Non-pigmented ciliary epithelial cell (primary cell): ENCODE results near the gene CD164.
A peak's percentile ranks its signal among the peaks of the same experiment; 100 is the strongest.
"Not testable (repeated sequence)": the region's sequence is repeated elsewhere in the genome, so short reads cannot be mapped to it uniquely, and the experiment has no call there.

ENCODE experiments used
- DNase-seq: peaks from one replicate; pipeline ENCODE4 v3.0.0-alpha.2; 2010; ENCODE audit warnings: low read depth

Gene CD164

DNA sequence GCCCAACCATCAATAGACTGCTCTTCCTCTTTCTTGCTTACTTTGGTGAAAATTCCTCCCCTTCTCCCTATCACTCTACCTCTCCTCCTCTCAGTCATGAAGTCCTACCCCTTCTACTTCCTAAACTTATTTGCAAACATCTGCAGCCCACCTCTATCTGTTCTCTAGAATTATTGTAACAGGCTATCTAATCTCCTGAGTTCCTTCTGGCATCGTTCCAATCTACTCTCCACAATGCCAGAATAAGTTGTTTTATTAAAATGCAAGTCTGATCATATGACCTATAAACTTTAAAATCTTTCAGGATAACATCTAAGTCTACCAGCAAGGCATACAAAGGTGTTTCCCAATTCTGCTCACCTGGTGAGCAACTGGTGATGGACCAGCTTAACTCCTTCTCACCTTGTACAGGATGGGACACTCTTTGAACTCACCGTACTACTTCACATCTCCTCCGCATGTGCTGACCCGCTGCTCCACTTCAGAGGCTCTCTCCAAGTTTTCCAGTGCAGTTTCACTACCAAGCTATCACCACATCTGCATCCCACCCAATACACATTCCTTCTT is 7.9 kb downstream of the CD164 start:
- no peak for DNase-seq

DNA sequence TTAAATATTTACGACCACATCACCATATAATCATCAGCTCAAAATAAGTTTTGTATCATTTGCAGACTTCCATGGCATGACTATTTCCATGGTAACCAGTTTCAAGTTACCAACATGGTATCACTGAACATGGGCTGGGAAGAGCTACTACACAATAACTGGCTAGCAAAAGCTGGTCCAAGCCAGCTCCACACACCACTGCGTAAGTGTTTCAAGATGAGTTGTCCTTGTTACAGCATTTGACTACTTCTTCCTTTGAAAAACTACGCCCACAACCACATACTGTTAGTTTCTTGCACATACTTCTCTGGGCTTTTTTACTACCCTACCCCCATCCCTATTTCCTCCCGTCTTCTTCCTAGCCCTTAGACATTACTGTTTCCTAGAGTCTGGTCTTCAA is 8.5 kb downstream of the CD164 start:
- DNase-seq: no peak

DNA sequence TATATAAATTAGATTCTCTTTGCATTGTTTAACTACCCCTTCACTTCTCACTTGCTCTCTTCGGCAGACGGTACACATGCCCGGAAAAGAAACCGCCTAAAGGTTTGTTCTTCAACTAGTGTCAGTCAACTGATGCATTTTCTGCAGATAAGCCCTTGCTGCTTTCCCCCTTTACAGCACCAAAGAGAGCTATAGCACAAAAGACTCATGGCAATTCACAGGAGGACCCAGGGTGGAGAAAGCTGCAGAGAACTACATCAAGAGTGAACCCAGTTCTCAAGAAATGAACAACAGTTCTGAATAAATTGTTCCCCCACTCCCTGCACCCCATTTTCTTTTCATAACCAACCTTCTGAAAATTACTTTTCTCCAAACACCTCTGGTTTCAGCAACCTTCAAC is 8.9 kb downstream of the CD164 start:
- no peak for DNase-seq

DNA sequence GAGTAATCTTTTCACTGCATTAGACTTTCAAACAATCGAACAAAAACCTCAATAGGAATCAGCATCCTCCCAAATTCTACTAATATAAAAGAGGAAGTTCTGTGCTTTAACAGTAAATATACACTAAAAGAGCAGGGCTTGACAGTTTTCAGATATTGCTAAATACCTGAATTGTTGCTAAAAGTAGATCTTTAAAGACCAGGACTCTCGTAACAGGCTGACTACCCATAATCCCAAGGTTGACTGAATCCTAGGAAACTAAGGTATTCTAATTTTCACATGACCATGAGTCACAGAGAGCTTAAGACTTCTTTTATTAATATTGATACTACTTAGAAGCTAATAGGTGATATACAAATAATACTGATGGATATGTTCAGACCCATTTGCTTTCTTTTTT is 10.1 kb downstream of the CD164 start:
- no peak for DNase-seq

DNA sequence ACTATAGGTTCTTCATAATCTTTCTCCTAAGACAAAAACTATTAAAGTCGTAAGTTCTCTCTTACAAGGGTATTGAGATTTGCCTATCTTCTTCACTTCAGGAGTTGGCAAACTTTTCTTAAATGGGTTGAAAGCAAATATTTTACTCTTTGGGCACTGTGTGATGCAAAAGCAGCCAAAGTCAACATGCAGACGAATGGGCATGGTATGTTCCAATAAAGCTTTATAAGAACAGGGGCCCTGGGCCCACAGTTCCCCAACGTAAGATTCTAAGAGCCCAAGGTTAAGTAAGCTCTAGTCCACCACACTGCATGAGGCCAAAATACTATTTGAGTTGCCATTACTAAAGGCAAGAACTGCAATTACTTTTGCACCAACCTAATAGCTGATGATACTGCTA is 11.5 kb downstream of the CD164 start:
- no peak for DNase-seq

DNA sequence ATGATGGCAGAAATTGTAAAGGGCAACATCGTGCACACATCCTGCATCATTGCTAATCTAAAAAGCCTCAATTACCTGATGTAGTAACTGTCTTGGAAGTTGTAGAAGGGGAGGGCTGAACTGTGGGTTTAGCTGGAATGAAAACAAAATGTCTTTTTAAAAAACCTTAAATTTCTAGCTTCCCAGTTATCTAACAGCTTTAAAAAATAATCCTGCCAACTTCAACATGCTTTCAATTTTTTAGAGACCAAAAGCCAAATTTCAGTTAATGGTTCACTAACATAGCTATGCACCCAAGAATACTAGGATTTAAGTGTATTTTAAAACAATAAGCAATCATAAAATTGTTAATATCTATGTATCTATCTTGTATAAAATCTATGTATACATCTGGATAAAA is 11.9 kb downstream of the CD164 start:
- DNase-seq: no peak

DNA sequence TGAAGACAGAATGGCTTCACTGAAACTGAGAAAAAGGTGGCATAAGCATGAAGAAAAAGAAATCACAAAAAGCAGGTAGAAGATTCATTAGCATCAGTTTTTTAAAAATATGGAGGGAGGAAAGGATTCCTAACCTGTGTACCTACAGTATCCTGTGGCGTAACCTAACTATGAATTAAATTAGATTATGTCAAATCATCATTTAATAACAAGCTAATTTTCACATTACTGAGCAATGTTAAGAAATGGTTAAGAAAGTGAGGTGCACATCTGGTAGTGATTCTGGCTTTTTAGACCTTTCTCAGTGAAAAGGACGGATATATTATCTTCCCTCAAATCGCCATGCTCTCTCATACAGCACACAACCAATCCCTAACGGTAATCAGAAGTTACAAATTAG is 12.5 kb downstream of the CD164 start:
- no peak for DNase-seq

DNA sequence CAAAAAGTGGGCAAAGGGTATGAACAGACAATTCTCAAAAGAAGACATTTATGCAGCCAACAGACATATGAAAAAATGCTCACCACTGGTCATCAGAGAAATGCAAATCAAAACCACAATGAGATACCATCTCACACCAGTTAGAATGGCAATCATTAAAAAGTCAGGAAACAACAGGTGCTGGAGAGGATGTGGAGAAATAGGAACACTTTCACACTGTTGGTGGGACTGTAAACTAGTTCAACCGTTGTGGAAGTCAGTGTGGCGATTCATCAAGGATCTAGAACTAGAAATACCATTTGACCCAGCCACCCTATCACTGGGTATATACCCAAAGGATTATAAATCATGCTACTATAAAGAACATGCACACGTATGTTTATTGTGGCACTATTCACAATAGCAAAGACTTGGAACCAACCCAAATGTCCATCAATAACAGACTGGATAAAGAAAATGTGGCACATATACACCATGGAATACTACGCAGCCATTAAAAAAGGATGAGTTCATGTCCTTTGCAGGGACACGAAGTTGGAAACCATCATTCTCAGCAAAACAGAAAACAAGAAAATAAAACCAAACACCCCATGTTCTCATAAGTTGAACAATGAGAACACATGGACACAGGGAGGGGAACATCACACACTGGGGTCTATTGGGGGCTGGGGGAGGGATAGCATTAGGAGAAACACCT is 17.7 kb downstream of the CD164 start:
- DNase-seq: not testable (repeated sequence)

DNA sequence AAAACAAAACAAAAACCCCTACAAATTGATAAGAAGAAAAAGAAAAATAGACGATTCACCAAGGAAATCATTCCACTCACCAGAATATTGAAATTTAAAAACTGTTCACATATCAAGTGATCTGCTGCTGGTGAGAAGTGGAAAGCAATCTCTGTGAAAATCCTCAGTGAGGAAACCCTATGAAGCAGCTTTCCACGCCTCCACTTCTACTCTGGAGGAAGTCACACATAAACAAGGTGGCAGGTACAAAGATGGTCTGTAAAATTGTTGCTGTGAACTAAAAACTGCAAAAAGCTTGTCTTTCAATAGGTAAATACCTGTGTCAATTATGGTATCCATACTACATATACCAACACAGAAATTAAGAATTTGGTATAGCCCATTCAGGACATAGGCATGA is 18.5 kb downstream of the CD164 start:
- no peak for DNase-seq

DNA sequence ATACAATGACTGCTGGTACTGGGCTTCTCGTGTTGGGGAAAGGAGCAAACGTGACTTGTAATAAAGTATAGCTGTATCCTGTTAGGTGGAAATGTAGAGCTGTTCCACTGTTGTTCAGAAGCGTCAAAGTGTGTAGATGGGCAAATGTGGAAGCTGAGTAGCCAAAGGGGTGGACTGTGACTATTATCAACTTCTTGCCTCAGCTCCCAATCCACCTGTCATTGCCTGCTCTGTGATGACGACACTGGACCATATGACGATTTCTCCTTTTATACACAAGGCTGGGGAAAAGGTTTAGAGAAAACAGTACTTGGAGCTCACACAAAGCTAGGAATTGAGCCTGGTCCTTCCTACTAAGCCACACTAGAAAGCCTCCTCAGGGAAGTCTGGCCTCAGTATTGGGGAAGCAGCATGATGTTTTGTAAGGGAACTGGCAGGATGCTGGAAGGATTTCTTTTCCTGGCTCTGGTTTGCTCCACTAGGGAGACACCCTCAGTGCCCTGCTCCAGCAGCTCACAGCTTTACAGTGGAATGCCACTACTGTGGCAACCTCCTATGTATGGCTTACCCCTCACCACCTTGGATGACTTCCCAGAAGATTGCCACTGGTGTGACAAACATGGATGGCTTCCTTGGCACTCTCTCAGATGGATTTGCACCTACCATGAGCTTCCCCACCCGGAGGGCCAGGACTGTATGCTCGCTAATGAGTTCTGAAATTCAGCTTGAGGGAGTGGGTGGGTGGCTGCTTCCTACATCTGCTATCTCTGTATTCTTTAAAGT is 20.0 kb downstream of the CD164 start:
- DNase-seq: no peak

DNA sequence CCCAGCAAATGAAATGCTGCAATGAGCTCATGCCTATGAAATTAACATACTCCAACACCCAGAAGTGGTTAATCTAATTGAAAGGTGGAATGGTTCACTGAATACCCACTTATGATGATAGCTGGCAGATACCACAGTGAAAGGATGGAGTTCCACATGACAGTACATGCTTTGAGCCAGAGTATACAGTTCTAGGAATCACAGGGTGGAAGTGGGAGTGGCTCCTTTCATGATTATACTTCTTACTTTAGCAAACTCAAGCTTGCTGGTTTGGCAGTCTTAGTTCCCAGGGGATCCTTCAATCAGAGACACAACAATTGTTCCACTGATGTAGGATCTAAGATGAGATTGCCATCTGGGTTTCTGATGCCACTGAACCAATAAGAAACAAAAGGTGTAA is 21.5 kb downstream of the CD164 start:
- no peak for DNase-seq

DNA sequence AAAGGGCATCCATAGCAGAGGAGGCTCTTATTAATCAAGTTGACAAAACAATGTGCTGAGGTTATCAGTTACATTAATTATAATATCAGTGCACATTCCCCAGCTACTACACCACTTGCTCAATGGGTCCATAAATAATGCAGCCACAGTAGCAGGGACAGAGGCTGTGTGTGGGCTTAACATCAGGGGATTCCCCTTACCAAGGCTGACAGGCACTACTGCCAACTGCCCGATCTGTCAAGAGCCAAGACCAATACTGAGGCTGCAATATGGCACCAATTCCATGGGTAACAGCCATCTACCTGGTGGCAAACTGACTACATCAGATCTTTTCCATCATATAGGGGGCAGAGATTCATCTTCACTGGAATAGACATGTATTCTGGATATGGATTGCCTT is 22.0 kb downstream of the CD164 start:
- no peak for DNase-seq

DNA sequence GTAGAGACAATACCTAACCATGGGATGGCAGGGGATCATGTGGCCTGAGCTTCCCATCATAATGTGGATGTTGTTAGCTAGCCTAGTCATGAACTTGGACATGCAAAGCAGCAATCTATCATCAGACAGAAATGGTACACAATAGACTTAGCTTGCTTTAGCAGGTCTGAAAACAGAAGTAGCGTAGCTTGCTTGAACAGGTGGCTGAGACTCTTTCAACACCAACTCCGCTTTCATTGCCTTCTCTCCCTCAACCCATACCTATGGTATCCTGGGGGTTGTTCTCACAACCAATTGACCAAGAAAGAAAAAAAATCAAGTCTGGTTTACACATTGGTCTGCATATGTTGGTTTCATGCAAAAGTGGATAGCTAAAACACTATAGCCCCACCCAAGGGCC is 23.0 kb downstream of the CD164 start:
- DNase-seq: no peak

DNA sequence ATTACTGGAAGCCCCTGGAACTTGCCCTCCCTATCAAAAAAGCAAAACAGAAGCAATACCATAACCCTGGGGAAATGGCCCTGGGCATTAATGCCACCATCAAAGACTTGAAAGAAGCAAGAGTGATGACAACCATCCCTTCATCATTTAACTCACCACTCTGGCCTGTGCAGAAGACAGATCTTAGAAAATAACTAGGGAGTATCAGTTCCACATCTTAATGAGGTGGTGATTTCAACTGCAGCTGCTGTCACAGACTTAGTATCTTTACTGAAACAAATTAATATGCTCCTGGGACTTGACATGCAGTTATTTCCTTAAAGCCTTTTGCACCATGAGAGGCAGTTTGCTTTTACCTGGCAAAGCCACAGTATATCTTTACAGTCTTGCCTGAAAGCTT is 24.1 kb downstream of the CD164 start:
- no peak for DNase-seq

DNA sequence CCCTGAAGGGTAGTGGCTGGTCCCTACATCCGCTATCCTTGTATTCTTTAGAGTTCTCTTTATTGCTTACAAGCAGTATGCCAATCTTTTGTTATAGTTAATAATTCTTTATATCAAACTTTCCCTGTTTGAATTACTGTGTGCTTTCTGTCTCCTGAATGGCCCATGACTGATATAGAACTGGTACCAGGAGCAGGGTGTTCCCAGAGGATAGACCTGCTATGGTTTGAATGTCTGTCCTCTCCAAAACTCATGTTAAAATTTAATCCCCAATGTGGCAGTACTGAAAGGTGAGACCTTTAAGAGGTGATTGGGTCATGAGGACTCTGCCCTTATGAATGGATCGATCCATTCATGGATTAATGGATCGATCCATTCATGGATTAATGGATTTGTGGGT is 26.0 kb downstream of the CD164 start:
- DNase-seq: no peak

DNA sequence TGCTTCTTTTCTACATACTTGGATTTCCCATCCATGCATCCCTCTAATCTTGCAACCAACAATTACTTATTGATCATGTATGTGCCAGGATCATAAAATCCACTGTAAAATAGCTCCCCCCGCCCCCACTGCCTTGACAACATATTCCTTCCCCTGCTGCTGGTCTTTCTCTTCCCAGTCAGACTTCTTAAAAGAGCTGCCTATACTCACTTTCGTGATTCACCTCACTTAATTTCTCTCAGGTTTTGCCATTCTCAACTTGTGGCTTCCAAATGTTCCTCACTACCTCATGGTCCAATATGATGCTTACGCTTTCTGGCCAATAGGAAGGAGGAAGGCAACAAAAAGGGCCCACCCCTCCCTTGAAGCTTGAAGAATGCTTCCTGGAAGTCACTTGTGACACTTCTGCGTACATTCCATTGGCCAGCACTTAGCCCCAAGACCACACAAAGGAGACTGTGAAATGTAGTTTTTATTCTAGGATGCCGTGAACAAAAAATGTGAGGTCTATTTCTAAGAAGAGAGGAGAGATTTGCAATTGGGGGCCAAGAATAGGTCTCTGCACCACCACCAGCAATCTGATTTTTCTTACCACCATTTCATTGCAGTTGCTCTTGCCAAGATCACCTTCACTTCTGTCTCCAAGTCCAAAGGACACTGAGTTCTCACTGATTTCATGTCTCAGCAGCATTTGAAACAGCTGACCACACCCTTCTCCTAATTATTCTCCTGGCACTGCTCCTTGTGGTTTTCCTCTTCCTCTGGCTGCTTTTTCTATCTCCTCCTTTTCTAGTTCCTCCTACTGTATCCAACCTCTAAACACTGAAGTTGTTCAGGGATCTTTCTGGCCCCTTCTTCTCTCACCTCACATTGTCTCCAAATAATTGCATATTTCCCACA is 30.8 kb downstream of the CD164 start:
- DNase-seq: no peak

DNA sequence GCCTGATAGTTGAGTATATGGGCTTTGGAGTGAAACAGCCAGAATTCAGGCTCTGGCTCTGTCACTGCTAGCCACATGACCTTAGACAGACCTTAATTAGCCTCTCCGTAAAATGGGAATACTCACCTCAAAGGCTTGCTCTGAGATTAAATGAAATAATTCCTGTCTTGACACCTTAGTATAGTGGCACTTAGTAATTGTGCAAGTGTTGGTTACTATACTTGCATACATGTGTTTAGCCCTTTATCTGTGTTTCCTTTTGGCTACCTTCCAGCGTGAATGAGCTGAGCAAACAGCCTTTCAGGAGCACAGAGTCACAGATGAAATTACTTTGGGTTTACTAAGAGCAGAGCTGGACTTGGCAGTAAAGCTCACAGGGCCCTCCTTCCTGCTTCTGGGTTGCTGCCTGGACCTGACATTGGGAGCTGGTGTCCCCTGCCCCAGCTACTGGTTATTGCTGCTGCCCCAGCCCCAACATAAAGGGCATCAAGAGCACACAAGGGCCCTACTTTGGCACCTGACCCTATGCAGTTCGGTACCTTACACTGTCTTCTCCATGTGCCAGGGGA is 32.8 kb downstream of the CD164 start:
- DNase-seq: peak; percentile 41

DNA sequence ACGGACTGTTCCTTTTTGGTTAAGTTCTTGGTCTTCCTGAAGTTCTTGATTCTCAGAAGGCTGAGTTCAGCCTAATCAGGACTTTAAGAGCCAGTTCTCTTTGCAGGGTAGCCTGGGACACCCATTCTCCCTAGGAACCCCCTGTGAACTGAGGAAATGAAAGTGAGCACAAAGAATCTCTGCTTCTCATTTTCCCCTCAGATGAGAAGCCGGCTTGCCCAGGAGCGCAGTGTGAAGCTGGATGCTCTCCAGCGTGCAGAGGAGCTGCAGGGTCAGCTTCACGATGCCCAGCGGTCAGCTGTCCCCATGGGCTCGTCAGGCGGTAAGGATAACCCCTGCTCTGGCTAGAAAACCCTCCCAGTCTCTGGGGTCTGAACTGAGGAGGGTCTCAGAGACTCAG is 34.0 kb downstream of the CD164 start:
- no peak for DNase-seq

DNA sequence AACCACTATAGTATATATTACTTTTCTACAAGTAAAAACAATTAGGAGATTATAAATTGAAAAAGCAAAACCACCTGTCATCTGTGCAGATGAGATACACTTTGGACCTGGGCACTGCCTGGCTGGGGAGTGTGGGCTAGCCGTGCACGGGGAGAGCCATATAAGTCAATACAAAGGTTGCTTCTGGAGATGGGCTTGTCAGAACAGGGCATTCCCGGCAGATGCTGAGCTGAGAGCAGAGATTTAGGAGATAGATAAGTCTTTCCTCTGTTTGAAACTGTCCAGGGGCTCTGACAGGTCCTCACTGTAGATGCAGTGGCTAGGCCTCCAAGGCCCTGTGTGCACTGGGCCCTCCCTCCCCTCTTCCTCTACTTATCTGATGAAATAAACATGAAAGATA is 34.5 kb downstream of the CD164 start:
- DNase-seq: no peak

DNA sequence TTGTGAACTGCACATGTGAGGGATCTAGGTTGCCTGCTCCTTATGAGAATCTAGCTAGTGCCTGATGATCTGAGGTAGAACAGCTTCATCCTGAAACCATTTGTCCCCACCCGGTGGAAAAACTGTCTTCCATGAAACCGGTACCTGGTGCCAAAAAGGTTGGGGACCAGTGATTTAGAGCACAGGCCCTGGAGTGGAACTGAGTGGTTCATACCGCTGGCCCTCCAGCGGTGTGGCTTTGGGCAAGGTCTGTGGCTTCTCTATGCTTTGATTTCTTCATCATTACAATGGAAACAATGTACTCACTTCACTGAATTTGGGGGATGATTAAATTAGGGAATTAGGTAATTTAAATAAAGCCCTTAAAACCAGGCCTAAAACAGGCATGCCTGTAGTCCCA is 36.3 kb downstream of the CD164 start:
- DNase-seq: no peak

DNA sequence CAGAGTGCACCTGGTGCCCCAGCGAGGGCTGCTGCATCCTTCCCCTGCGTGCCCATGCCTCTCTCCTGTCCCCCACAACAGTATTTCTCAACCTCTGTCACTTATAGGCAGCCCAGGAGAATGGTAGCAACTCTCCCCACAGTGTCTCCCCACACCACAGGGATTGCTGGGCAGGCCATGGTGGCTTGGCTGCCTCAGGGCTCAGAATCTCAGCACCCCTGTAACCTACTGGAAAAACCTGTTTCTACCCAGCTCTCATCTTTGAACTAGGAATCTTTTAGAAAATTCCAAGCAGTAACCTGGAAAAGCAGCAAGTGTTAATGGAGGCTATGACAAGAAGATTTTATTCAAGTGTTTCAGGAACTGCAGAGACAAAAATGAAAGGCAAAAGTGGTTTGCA is 38.0 kb downstream of the CD164 start:
- DNase-seq: no peak

DNA sequence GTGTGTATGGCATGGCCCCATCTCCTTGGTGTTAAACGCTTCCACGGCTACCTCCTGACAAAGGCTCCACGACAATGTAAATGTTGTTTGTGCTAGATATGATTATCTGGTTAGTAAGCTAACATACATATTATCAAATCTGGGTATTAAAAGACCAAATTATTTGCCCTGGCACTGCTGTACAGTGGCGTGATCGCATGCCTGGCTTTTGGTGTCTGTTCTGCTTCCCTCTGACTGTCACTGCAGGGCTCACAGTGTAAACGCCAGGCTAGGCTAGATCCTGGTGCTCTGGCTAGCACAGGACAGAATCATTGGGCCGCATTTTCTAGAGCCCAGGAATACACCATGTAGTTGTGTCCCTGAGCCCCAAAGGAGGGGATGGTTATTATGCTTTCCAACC is 38.7 kb downstream of the CD164 start:
- DNase-seq: no peak
